GM12873 (cell line): ENCODE results near the gene GSC2.
A peak's percentile ranks its signal among the peaks of the same experiment; 100 is the strongest.

ENCODE experiments used
- CTCF ChIP-seq: IDR thresholded peaks from 2 replicates; pipeline ENCODE4 v1.5.1; 2012; ENCODE audit warnings: low read depth, mild to moderate bottlenecking, moderate library complexity, low read length, control low read depth; ENCODE audit not compliant: insufficient read depth; ENCODE audit errors: missing control alignments

GSC2 gene

GRCh38 chr22:19180740-19181410 is 30.8 kb upstream of the GSC2 start:
- no peak for TF ChIP-seq CTCF

GRCh38 chr22:19180234-19180633 is 30.1 kb upstream of the GSC2 start:
- TF ChIP-seq CTCF, result no peak

- peak; percentile 78 for TF ChIP-seq CTCF
Observed at GRCh38 chr22:19179497-19180048, 29.5 kb upstream of the GSC2 start.

DNA sequence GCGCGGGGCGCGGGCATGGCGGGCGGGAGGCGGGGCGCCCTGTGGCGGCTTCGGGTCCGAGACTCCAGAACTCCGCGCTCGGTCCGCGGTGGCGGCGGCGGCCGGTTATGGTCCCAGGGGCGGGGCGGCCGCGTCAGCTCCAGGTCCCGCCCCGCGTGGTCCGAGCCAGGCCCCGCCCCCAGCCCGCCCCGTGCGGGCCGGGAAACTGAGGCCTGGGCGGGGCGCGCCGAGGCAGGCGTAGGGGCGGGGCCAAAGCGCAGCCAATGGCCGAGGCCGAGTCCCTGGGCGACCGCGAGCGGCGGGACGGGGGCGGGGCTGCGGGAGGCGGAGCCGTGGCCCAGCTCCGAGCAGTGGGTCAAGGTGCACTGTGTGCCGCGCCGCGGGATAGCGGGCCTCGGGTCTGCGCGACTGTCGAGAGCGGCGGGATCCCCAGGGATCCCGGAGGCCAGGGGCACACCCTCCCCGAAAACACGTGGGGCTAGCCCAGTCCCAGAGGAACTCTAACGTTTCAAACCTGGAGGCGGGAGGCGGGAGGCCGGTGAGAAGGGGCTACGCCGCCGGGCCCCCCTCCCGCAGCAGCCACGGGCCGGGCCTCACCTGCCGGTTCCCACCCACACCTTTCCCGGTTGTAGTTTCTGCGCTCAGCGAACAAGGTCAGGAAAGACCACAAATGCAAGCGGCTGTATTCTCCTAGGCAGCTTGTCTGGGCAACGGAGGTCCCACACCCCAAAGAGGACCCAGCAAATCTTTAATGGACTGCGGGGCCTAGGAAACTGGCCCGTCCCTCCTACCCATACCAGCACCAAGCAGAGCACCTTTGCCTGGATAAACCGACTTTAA is 28.8 kb upstream of the GSC2 start, which contains the start of gene SLC25A1:
Gene SLC25A1, minus strand, starts transcription at position 80 of the 840 bp plus-strand sequence. Its CDS starts 63 bp downstream, at position 17.
- TF ChIP-seq CTCF, result no peak

DNA sequence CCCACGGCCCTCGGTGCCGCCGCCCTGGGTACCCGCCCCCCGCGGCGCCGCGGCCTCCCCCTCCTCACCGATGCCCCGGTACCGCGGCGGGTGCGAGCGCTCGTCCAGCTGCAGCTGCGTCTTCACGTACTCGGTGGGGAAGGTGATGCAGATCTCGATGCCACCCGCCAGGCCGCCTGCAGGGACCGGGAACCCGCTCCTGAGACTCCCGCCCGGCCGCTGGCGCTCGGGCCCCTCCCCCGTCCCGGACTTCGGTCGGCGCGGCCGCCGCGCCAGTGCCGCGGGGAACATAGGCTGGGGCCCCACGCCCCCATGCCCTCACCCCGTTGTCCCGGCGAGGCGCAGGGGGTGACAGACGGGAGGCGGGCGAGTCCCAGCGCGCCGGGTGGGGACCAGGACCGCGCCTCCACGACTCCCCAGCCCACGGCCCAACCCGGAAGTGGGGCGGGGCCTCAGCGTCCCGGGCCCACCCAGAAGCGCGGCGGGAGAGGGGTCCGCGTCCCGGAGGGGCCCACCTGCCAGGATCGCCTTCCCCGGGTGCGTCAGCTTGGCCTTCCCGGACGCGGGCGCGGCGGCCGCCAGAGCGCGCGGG is 28.1 kb upstream of the GSC2 start:
- TF ChIP-seq CTCF, result no peak

DNA sequence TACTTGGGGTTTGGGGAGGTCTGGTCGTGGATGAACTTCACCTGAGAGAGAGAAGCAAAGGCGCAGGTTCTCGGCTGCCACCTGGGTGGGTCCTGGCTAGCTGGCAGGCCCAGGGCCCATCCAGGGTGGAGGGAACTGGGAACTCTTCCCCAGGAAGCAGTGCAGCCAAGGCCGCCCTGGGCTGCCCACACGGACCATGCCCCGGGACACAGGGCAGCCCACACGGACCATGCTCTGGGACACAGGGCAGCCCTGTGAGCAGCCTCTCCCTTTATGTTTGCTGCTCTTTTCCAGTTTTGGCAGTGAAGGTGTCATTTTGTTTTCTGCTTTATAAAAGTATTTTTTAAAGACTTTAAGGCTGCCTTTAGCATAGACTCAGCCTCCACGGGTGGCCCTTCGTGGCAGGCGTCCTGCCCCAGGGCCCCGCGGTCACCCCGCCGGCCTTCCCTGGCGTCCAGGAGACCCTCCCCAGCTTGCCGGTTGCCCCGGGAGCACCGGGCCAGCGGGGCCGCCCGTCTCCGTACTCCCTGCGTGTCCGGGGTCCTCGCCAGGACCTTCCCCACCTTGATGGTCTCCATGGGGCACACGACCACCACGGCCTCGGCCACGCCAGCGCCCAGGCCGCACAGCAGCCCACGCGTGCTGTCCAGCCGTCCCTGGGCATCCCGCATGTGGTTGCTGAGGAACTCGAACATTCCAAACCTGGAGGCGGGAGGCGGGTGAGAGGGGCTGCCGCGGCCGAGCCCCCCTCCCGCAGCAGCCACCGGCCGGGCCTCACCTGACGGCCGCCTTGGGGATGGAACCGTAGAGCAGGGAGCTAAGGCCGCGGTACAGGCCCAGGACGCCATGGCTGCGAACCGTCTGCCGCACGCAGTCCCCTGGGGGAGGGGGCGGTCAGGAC is 27.3 kb upstream of the GSC2 start:
- no peak for TF ChIP-seq CTCF
